Keratinocyte (primary cell): Measurements from ENCODE around the gene SENP1.

Source experiments
- EZH2 ChIP-seq: IDR thresholded peaks from one replicate; pipeline ENCODE4 v1.6.1; 2012; ENCODE audit warnings: inconsistent platforms, mild to moderate bottlenecking, low read length, moderate library complexity
- TF ChIP-seq, protein P1 (sequence below), 3 experiments: IDR thresholded peaks in 1 of 3; conservative IDR thresholded peaks in 1 of 3; optimal IDR thresholded peaks in 1 of 3; 2 replicates in 2 of 3; 3 replicates in 1 of 3; pipeline versions ENCODE3 to v1.5.1; 2011; ENCODE audit warnings: low read length in 3 of 3, mild to moderate bottlenecking in 3 of 3, moderate library complexity in 2 of 3, control low read depth in 1 of 3, inconsistent platforms in 1 of 3; ENCODE audit not compliant: insufficient read depth in 2 of 3; ENCODE audit errors: extremely low read depth in 1 of 3

DNA sequence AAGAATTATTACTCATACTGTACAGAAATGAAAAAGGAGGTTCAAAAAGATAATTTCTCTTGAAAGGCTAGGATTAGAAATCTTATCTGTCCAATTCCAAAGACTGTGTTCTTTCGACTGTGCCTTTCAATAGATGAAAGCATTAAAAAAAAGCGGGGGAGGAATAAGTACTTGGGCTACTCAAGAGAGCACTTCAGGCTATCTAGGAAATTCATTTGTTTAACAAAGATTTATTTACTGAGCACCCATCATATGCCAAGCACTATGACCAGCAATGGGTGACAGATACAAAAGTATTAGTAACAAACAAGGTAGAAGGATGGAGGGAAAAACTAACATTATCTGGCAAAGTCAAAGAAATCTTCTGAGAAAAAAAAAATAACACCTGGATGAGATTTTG lies 37.4 kb downstream of the SENP1 start:
- TF ChIP-seq, protein P1, sequence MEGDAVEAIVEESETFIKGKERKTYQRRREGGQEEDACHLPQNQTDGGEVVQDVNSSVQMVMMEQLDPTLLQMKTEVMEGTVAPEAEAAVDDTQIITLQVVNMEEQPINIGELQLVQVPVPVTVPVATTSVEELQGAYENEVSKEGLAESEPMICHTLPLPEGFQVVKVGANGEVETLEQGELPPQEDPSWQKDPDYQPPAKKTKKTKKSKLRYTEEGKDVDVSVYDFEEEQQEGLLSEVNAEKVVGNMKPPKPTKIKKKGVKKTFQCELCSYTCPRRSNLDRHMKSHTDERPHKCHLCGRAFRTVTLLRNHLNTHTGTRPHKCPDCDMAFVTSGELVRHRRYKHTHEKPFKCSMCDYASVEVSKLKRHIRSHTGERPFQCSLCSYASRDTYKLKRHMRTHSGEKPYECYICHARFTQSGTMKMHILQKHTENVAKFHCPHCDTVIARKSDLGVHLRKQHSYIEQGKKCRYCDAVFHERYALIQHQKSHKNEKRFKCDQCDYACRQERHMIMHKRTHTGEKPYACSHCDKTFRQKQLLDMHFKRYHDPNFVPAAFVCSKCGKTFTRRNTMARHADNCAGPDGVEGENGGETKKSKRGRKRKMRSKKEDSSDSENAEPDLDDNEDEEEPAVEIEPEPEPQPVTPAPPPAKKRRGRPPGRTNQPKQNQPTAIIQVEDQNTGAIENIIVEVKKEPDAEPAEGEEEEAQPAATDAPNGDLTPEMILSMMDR (optimal IDR thresholded peaks at IDR 0.05 in 1 of 3, IDR thresholded peaks at IDR 0.05 in 1 of 3, conservative IDR thresholded peaks at IDR 0.05 in 1 of 3; ENCODE audit: extremely low read depth in 1 of 3, insufficient read depth in 2 of 3, low read length in 3 of 3), result no peak
- no peak for TF ChIP-seq EZH2
